Measurements from ENCODE around the gene C17orf67.

The C17orf67 gene

GRCh38 chr17:56774650-56775049 is 59.1 kb downstream of the C17orf67 start:
- no peak for TF ChIP-seq CTCF (IDR thresholded peaks at IDR 0.05; ENCODE audit: unreplicated experiment in 3 of 3)
- H3K36me3 Mint-ChIP-seq (ENCODE audit: low read depth): no peaks in the 10 kb centered on the region

GRCh38 chr17:56773124-56773523 is 60.6 kb downstream of the C17orf67 start:
- Mint-ChIP-seq H3K36me3 (ENCODE audit: low read depth) (no peaks in the 10 kb centered on the region), H3K4me3 (no peak overlapping the region), H3K4me1 (peaks cover under 1% of the 10 kb centered on the region), H3K27ac (no peak overlapping the region), H3K9me3 (no peaks in the 10 kb centered on the region), H3K27me3 (ENCODE audit: low read depth) (peaks cover 19% of the 10 kb centered on the region)
- no peak for TF ChIP-seq CTCF (IDR thresholded peaks at IDR 0.05; ENCODE audit: unreplicated experiment in 3 of 3)

More at GRCh38 chr17:56774650-56775049, 59.1 kb downstream of the C17orf67 start:
- Mint-ChIP-seq H3K9me3 (no peaks in the 10 kb centered on the region), H3K27ac (no peak overlapping the region), H3K4me1 (peaks cover 5% of the 10 kb centered on the region), H3K27me3 (ENCODE audit: low read depth) (peaks cover 33% of the 10 kb centered on the region), H3K4me3 (no peak overlapping the region)

- Mint-ChIP-seq H3K27ac (no peak overlapping the region), H3K4me1 (no peaks in the 10 kb centered on the region), H3K9me3 (no peaks in the 10 kb centered on the region), H3K4me3 (no peak overlapping the region), H3K27me3 (ENCODE audit: low read depth) (peaks cover 12% of the 10 kb centered on the region), H3K36me3 (ENCODE audit: low read depth) (no peaks in the 10 kb centered on the region)
- TF ChIP-seq CTCF (IDR thresholded peaks at IDR 0.05; ENCODE audit: unreplicated experiment in 3 of 3): no peak
Observed at GRCh38 chr17:56772442-56772841, 61.3 kb downstream of the C17orf67 start.

GRCh38 chr17:56771975-56772374 is 61.7 kb downstream of the C17orf67 start:
- peak overlapping the region in 1 of 3 experiments; percentile 10 for H3K27ac Mint-ChIP-seq

GRCh38 chr17:56771563-56771962 is 62.2 kb downstream of the C17orf67 start:
- H3K27me3 Mint-ChIP-seq (ENCODE audit: low read depth): peaks cover 6% of the 10 kb centered on the region
- H3K9me3 Mint-ChIP-seq: no peaks in the 10 kb centered on the region
- H3K36me3 Mint-ChIP-seq (ENCODE audit: low read depth): no peaks in the 10 kb centered on the region
- TF ChIP-seq CTCF (IDR thresholded peaks at IDR 0.05; ENCODE audit: unreplicated experiment in 3 of 3): no peak
- peaks cover 7% of the 10 kb centered on the region for H3K4me1 Mint-ChIP-seq
- no peak overlapping the region for H3K4me3 Mint-ChIP-seq
- H3K27ac Mint-ChIP-seq: no peak overlapping the region

More at GRCh38 chr17:56771975-56772374, 61.7 kb downstream of the C17orf67 start:
- Mint-ChIP-seq H3K27me3 (ENCODE audit: low read depth) (peaks cover 7% of the 10 kb centered on the region), H3K36me3 (ENCODE audit: low read depth) (no peaks in the 10 kb centered on the region), H3K4me1 (peaks cover 3% of the 10 kb centered on the region), H3K9me3 (no peaks in the 10 kb centered on the region), H3K4me3 (no peak overlapping the region)
- no peak for TF ChIP-seq CTCF (IDR thresholded peaks at IDR 0.05; ENCODE audit: unreplicated experiment in 3 of 3)

- H3K36me3 Mint-ChIP-seq (ENCODE audit: low read depth): no peaks in the 10 kb centered on the region
- peaks cover 9% of the 10 kb centered on the region for H3K27me3 Mint-ChIP-seq (ENCODE audit: low read depth)
- no peak for TF ChIP-seq CTCF (IDR thresholded peaks at IDR 0.05; ENCODE audit: unreplicated experiment in 3 of 3)
- no peak overlapping the region for H3K4me3 Mint-ChIP-seq
- peaks cover 15% of the 10 kb centered on the region for H3K4me1 Mint-ChIP-seq
- no peaks in the 10 kb centered on the region for H3K9me3 Mint-ChIP-seq
- H3K27ac Mint-ChIP-seq: no peak overlapping the region
Observed at GRCh38 chr17:56770427-56770826, 63.3 kb downstream of the C17orf67 start.
